Memory B cell (primary cell): ENCODE data around the gene ILDR1.
"Not testable (repeated sequence)": the region's sequence is repeated elsewhere in the genome, so short reads cannot be mapped to it uniquely, and the experiment has no call there.

Experiments used
- ATAC-seq: fragments of 150-1000 bp; cut with Tn5 transposase; 2 replicates; pipeline ENCODE4 v1.10.0; 2021; ENCODE audit warnings: low read depth, mild to moderate bottlenecking, moderate library complexity
- DNase-seq, 2 donors: peaks; one replicate each; pipeline ENCODE4 v3.0.0; 2022; ENCODE audit warnings: low spot score in 2 of 2
- H3K27ac Mint-ChIP-seq: one replicate; pipeline ENCODE4 v1.8.0; 2022; ENCODE audit warnings: mild to moderate bottlenecking, moderate library complexity, mixed read lengths
- H3K27me3 Mint-ChIP-seq: one replicate; pipeline ENCODE4 v1.8.0; 2022; ENCODE audit warnings: mixed read lengths
- H3K36me3 Mint-ChIP-seq: one replicate; pipeline ENCODE4 v1.8.0; 2022; ENCODE audit warnings: mild to moderate bottlenecking, mixed read lengths
- H3K4me1 Mint-ChIP-seq: one replicate; pipeline ENCODE4 v1.8.0; 2022; ENCODE audit warnings: mixed read lengths
- H3K4me3 Mint-ChIP-seq: one replicate; pipeline ENCODE4 v1.8.0; 2022; ENCODE audit warnings: mild to moderate bottlenecking, moderate library complexity, mixed read lengths
- H3K9me3 Mint-ChIP-seq: one replicate; pipeline ENCODE4 v1.8.0; 2022; ENCODE audit warnings: mixed read lengths

ILDR1 gene

GRCh38 chr3:122021811-122022401 is at the start of gene ILDR1:
ILDR1 (minus strand) TSS chr3:122022247; CDS start chr3:122022077, 170 bp downstream.
- Mint-ChIP-seq H3K36me3 (peaks cover 3% of the 10 kb centered on the region), H3K9me3 (no peaks in the 10 kb centered on the region), H3K27me3 (no peaks in the 10 kb centered on the region), H3K4me3 (peak within 1 kb of the TSS; percentile 90), H3K4me1 (peaks cover 37% of the 10 kb centered on the region), H3K27ac (peak within 1 kb of the TSS; percentile 79)
- peak; percentile 56 to 57 for DNase-seq
- peak; percentile 82 for ATAC-seq

GRCh38 chr3:122067588-122068240 is 45.7 kb upstream of the ILDR1 start:
- DNase-seq (no peak), ATAC-seq (peak; percentile 34)
- Mint-ChIP-seq H3K9me3 (no peaks in the 10 kb centered on the region), H3K27me3 (no peaks in the 10 kb centered on the region), H3K4me3 (peak overlapping the region; percentile 55), H3K27ac (peak overlapping the region; percentile 88), H3K4me1 (peaks cover 37% of the 10 kb centered on the region), H3K36me3 (peaks cover 5% of the 10 kb centered on the region)

- H3K4me3 Mint-ChIP-seq = peak overlapping the region; percentile 55
- no peaks in the 10 kb centered on the region for H3K9me3 Mint-ChIP-seq
- H3K27ac Mint-ChIP-seq = peak overlapping the region; percentile 88
- ATAC-seq (peak; percentile 75), DNase-seq (no peak)
- H3K36me3 Mint-ChIP-seq = peaks cover 5% of the 10 kb centered on the region
- H3K27me3 Mint-ChIP-seq = no peaks in the 10 kb centered on the region
- peaks cover 37% of the 10 kb centered on the region for H3K4me1 Mint-ChIP-seq
Observed at GRCh38 chr3:122067214-122067550, 45.1 kb upstream of the ILDR1 start.

GRCh38 chr3:122066331-122067213 is 44.5 kb upstream of the ILDR1 start:
- Mint-ChIP-seq H3K9me3 (no peaks in the 10 kb centered on the region), H3K27me3 (no peaks in the 10 kb centered on the region), H3K4me3 (peak overlapping the region; percentile 55), H3K36me3 (peaks cover 5% of the 10 kb centered on the region), H3K4me1 (peaks cover 37% of the 10 kb centered on the region), H3K27ac (peak overlapping the region; percentile 88)
- ATAC-seq (peak; percentile 3), DNase-seq (no peak)

- Mint-ChIP-seq H3K27me3 (no peaks in the 10 kb centered on the region), H3K27ac (no peak overlapping the region), H3K4me1 (peaks cover 25% of the 10 kb centered on the region), H3K4me3 (no peak overlapping the region), H3K36me3 (peaks cover 6% of the 10 kb centered on the region), H3K9me3 (no peaks in the 10 kb centered on the region)
- ATAC-seq = peak; percentile 35
- no peak for DNase-seq
Observed at GRCh38 chr3:122064326-122064725, 42.3 kb upstream of the ILDR1 start.

GRCh38 chr3:122063908-122064307 is 41.9 kb upstream of the ILDR1 start:
- H3K36me3 Mint-ChIP-seq = peaks cover 10% of the 10 kb centered on the region
- no peaks in the 10 kb centered on the region for H3K27me3 Mint-ChIP-seq
- peak overlapping the region; percentile 12 for H3K27ac Mint-ChIP-seq
- H3K4me1 Mint-ChIP-seq = peaks cover 27% of the 10 kb centered on the region
- DNase-seq (no peak), ATAC-seq (peak; percentile 51)
- peak overlapping the region; percentile 25 for H3K4me3 Mint-ChIP-seq
- H3K9me3 Mint-ChIP-seq = no peaks in the 10 kb centered on the region

- H3K27me3 Mint-ChIP-seq = no peaks in the 10 kb centered on the region
- H3K4me3 Mint-ChIP-seq = no peak overlapping the region
- no peak for ATAC-seq
- H3K27ac Mint-ChIP-seq = no peak overlapping the region
- H3K36me3 Mint-ChIP-seq = peaks cover 24% of the 10 kb centered on the region
- no peak for DNase-seq
- H3K9me3 Mint-ChIP-seq = no peaks in the 10 kb centered on the region
- H3K4me1 Mint-ChIP-seq = peaks cover 30% of the 10 kb centered on the region
Observed at GRCh38 chr3:122060040-122060698, 38.1 kb upstream of the ILDR1 start.

- H3K27me3 Mint-ChIP-seq = no peaks in the 10 kb centered on the region
Observed at GRCh38 chr3:122058294-122058693, 36.2 kb upstream of the ILDR1 start.

GRCh38 chr3:122057671-122058070 is 35.6 kb upstream of the ILDR1 start:
- no peak overlapping the region for H3K27ac Mint-ChIP-seq

More at GRCh38 chr3:122058294-122058693, 36.2 kb upstream of the ILDR1 start:
- H3K4me3 Mint-ChIP-seq = no peak overlapping the region
- H3K27ac Mint-ChIP-seq = no peak overlapping the region
- DNase-seq (no peak), ATAC-seq (no peak)
- H3K4me1 Mint-ChIP-seq = peaks cover 20% of the 10 kb centered on the region
- H3K9me3 Mint-ChIP-seq = no peaks in the 10 kb centered on the region
- H3K36me3 Mint-ChIP-seq = peaks cover 21% of the 10 kb centered on the region

GRCh38 chr3:122055215-122055614 is 33.2 kb upstream of the ILDR1 start, which contains the start of gene CD86:
CD86 (plus strand) TSS chr3:122055362; CDS start chr3:122055490, 128 bp downstream.
- Mint-ChIP-seq H3K27ac (peak within 1 kb of the TSS; percentile 76), H3K4me1 (peaks cover 24% of the 10 kb centered on the region), H3K4me3 (peak within 1 kb of the TSS; percentile 76), H3K36me3 (peaks cover 38% of the 10 kb centered on the region), H3K9me3 (no peaks in the 10 kb centered on the region), H3K27me3 (no peaks in the 10 kb centered on the region)
- peak in 1 of 2 donors; percentile 58 for DNase-seq
- ATAC-seq = peak; percentile 84

More at GRCh38 chr3:122057671-122058070, 35.6 kb upstream of the ILDR1 start:
- ATAC-seq = no peak
- H3K27me3 Mint-ChIP-seq = no peaks in the 10 kb centered on the region
- H3K9me3 Mint-ChIP-seq = no peaks in the 10 kb centered on the region
- H3K36me3 Mint-ChIP-seq = peaks cover 25% of the 10 kb centered on the region
- peaks cover 24% of the 10 kb centered on the region for H3K4me1 Mint-ChIP-seq
- peak overlapping the region; percentile 16 for H3K4me3 Mint-ChIP-seq
- no peak for DNase-seq

- peaks cover 13% of the 10 kb centered on the region for H3K4me1 Mint-ChIP-seq
- DNase-seq = peak in 1 of 2 donors; percentile 62
- H3K4me3 Mint-ChIP-seq = no peak overlapping the region
- no peaks in the 10 kb centered on the region for H3K27me3 Mint-ChIP-seq
- H3K9me3 Mint-ChIP-seq = no peaks in the 10 kb centered on the region
- H3K27ac Mint-ChIP-seq = peak overlapping the region; percentile 58
- H3K36me3 Mint-ChIP-seq = peaks cover 24% of the 10 kb centered on the region
- ATAC-seq = peak; percentile 86
Observed at GRCh38 chr3:122052968-122053367, 30.9 kb upstream of the ILDR1 start.

GRCh38 chr3:122047773-122048172 is 25.7 kb upstream of the ILDR1 start:
- not testable (repeated sequence) for H3K4me1 Mint-ChIP-seq, H3K4me3 Mint-ChIP-seq, DNase-seq, H3K27me3 Mint-ChIP-seq, ATAC-seq, H3K27ac Mint-ChIP-seq, H3K9me3 Mint-ChIP-seq
- peaks cover 19% of the 10 kb centered on the region for H3K36me3 Mint-ChIP-seq

- not testable (repeated sequence) for ATAC-seq, H3K4me3 Mint-ChIP-seq
Observed at GRCh38 chr3:122047296-122047695, 25.2 kb upstream of the ILDR1 start.

More at GRCh38 chr3:122047296-122047695, 25.2 kb upstream of the ILDR1 start:
- H3K9me3 Mint-ChIP-seq, H3K27me3 Mint-ChIP-seq, DNase-seq, H3K4me1 Mint-ChIP-seq, H3K27ac Mint-ChIP-seq: not testable (repeated sequence)
- peaks cover 19% of the 10 kb centered on the region for H3K36me3 Mint-ChIP-seq
